ENCODE results near the gene ITFG1. TPM values are rescaled to one million over a fixed set of nuclear protein-coding genes. Genes with fewer than 3 reads are reported as not detected.
"Not testable (repeated sequence)": the region's sequence is repeated elsewhere in the genome, so short reads cannot be mapped to it uniquely, and the experiment has no call there.

ITFG1 gene
- total RNA-seq, 1 experiment from 2014 or later = 95.1 TPM

GRCh38 chr16:47241061-47241460 is 219.8 kb downstream of the ITFG1 start:
- no peak for DNase-seq (ENCODE audit: low read depth)

- DNase-seq (ENCODE audit: low read depth) = no peak
These were observed 224.1 kb downstream of the ITFG1 start for GRCh38 chr16:47236716-47237115.

GRCh38 chr16:47230296-47230695 is 230.6 kb downstream of the ITFG1 start:
- DNase-seq (ENCODE audit: low read depth) = no peak

GRCh38 chr16:47229053-47230050 is 231.5 kb downstream of the ITFG1 start:
- no peak for DNase-seq (ENCODE audit: low read depth)

- no peak for DNase-seq (ENCODE audit: low read depth)
These were observed 232.6 kb downstream of the ITFG1 start for GRCh38 chr16:47228241-47228640.

GRCh38 chr16:47213761-47214440 is 247.0 kb downstream of the ITFG1 start:
- DNase-seq (ENCODE audit: low read depth) = no peak

GRCh38 chr16:47211218-47211617 is 249.6 kb downstream of the ITFG1 start:
- DNase-seq (ENCODE audit: low read depth) = no peak

GRCh38 chr16:47204736-47205504 is 255.9 kb downstream of the ITFG1 start:
- DNase-seq (ENCODE audit: low read depth) = peak; percentile 6

- not testable (repeated sequence) for DNase-seq (ENCODE audit: low read depth)
These were observed 257.4 kb downstream of the ITFG1 start for GRCh38 chr16:47203433-47203832.

- no peak for DNase-seq (ENCODE audit: low read depth)
These were observed 262.7 kb downstream of the ITFG1 start for GRCh38 chr16:47198180-47198575.

- DNase-seq (ENCODE audit: low read depth) = no peak
These were observed 263.2 kb downstream of the ITFG1 start for GRCh38 chr16:47197536-47198179.

GRCh38 chr16:47196457-47196856 is 264.4 kb downstream of the ITFG1 start:
- no peak for DNase-seq (ENCODE audit: low read depth)

GRCh38 chr16:47182318-47182717 is 278.5 kb downstream of the ITFG1 start:
- no peak for DNase-seq (ENCODE audit: low read depth)

- DNase-seq (ENCODE audit: low read depth) = not testable (repeated sequence)
These were observed 279.8 kb downstream of the ITFG1 start for GRCh38 chr16:47181066-47181465.

GRCh38 chr16:47180073-47180472 is 280.8 kb downstream of the ITFG1 start:
- DNase-seq (ENCODE audit: low read depth) = no peak

GRCh38 chr16:47175152-47175551 is 285.7 kb downstream of the ITFG1 start:
- no peak for DNase-seq (ENCODE audit: low read depth)

GRCh38 chr16:47162670-47163420 is 298.0 kb downstream of the ITFG1 start:
- no peak for DNase-seq (ENCODE audit: low read depth)

GRCh38 chr16:47161464-47161863 is 299.4 kb downstream of the ITFG1 start:
- no peak for DNase-seq (ENCODE audit: low read depth)

GRCh38 chr16:47160422-47160821 is 300.4 kb downstream of the ITFG1 start:
- no peak for DNase-seq (ENCODE audit: low read depth)

GRCh38 chr16:47158992-47159391 is 301.9 kb downstream of the ITFG1 start:
- no peak for DNase-seq (ENCODE audit: low read depth)
